ENCODE measurements around the gene FIZ1.

DNA sequence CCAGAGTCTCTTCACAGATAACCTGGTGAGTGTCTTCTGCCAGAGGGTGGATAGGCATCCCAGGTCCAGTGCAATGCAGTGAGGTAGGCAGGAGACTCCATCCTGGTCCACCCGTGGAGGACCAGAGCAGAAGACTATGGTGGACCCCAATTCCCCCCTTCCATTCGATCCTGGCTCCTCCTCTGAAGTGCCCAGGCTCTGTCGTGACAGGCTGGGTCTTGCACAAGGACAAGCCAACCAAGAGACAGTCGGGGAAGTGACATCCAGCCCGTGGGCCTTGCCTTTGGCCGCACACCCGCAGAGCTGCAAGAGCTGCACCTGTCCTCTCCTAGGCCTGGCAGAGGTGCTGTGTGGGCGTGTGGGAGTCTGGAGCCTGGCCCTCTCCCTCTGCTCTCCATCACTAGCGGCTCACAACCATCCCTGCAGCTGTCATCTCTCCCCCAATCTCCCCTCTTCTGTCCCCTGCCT lies 21.9 kb upstream of the FIZ1 start:
- TF ChIP-seq CTCF (conservative IDR thresholded peaks at IDR 0.05; ENCODE audit: low read length) (no peak), EZH2phosphoT487 (IDR thresholded peaks at IDR 0.05; ENCODE audit: borderline replicate concordance) (no peak)

All from Loucy (cell line).